HuH-7 (cell line): Measurements from ENCODE around the gene COL5A2.

Experiments
- DNase-seq: peaks from one replicate; pipeline ENCODE4 v3.0.0; 2011; ENCODE audit warnings: low spot score

COL5A2 gene

DNA sequence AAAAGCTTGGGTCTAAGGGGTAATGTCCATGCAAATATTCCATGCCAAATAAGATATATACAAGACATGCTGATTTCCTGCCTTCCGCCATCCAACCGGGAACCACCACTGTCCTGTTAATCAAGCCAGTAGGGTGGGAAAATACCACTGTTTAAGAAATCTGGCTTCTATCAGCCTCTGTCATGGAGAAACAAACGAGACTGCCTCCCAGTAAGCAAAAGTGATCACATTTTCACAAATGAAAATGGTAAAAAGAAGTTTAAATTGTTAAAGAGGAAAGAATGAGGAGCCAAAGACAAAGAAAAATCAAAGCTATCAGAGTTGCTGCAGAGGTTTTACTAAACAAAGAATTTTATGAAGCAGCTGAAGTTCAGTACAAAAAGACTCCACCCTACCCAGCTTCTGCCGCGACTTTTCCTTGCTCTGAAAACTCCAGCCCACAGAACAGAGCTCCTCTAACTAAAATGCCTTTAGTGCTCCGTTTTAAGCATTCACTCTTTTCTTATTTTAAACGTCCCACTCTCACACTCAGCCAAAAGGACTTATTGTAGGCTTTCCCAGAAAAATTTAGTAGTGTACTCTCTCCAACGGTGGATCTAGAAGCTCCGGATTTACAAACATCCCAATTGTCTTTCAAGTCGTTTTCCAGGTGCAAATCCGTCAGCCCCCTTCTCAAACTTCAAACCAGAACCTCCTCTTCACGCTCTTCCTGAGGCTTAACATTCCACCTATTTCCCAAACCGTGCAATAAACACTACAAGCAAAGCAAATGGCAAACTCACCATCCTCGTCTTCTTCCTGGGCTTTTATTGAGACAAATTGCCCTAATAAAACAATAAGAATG, 613 bp downstream of the COL5A2 start:
- no peak for DNase-seq

DNA sequence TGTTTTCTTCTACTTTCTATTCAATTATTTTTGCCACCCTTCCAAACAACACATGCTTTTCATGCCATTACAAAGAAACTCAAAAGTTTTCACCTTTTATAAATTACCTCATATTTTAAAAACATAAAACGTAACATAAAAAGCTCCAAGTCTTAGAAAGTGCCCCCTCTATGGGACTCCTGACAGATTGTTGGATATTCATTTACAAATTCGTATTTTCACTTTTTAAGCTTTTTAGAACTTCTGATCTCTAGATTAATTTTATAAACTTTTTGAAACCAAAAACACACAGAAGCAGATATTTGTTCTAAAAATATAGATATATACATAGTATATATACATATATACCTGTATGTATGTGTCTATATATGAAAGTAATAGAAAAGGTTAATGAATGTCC, 1.5 kb downstream of the COL5A2 start:
- DNase-seq = no peak

DNA sequence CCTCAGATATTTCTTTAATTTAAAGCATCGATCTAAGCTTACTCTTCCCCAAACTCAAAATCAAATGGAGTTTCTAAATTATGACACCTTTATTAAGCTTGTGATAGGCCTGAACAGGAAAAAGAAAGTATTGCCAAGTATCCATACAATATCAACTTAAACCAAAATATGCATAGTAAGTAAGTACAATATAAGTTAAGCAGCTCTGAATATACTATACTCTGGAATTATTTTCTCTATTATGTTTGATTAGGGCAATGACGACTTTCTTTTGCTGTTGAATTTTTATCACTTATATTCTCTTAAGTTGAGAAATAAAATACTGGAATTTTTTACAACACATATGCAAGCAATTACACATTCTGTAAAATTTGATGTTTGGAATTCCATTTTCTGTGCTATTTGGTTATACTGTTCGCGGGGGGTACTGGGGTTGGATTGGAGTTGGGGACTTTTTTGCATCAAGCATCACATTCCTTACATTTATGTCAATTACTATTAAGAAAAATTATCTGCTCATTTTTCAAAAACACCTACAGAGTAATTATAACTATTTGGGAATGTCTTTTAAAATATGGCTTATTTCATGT, 2.2 kb downstream of the COL5A2 start:
- no peak for DNase-seq

DNA sequence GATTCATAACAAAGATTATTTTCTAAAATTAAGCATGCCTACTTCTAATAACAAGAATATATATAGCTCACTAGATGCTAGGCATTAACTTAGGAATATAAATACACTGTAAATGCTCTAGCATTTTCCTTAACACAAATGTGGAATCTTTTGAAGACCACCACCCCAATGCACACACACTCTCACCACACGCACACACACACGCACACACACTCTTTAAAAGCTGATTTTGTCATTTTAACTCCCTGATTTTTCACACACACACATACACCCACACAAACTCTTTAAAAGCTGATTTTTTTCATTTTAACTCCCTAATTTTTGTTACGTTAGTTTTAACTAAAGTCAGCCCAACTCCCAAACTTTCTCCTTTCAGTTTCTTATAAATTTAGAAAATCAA, 3.0 kb downstream of the COL5A2 start:
- no peak for DNase-seq

DNA sequence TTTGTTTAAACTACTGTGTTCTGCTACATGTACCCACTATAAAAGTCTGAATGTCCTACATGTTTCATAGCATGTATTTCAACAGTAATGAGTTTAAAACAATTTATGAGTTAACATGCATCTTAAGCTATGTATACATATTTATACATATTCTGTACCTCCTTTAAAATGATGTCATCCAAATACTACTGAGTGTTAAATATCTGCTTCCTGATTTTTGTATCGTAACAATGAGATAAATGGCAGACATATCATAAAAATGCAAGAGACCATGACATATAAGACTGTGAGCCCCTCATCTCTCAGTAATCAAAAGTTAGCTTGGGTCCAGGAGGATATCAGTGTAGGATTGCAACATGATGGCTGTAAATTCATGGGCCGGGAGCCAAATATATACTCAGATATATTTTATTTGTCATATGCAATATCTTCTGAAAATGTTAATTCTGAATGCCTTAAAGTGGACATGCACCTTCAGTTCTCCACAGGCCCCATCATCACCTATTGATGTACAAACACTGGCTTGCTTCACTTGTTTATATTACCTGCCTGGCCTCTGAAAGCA, 3.6 kb downstream of the COL5A2 start:
- no peak for DNase-seq

DNA sequence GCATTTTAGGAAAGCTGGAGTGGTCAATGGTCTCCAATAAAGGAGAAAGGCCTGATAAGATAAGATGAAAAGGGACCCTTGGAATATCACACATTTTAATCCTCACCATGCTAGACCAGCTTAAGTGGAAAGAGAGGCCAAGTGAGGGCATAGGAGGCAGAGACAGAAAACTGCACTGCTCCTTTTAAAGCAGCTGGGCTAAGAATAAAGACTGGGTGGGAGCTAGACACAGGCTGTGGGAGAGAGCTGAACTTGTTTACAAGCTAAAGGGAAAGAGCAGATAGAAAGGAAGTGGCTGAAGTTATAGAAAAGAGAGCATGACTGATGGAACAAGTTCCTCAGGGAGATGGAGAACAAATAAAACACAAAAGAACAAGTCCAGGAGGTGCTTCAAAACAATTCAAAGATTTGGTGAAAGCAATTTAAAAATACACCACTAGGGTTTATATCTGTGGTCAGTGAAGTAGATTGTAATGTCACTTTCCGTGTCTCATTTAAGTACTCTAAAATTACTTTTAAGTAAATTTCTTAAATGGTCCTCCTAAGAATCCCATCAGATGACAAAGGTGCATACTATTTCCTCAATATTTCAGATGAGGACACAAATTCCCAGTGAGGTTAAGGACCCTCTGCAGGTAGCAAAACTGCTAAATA, 7.5 kb downstream of the COL5A2 start:
- no peak for DNase-seq

DNA sequence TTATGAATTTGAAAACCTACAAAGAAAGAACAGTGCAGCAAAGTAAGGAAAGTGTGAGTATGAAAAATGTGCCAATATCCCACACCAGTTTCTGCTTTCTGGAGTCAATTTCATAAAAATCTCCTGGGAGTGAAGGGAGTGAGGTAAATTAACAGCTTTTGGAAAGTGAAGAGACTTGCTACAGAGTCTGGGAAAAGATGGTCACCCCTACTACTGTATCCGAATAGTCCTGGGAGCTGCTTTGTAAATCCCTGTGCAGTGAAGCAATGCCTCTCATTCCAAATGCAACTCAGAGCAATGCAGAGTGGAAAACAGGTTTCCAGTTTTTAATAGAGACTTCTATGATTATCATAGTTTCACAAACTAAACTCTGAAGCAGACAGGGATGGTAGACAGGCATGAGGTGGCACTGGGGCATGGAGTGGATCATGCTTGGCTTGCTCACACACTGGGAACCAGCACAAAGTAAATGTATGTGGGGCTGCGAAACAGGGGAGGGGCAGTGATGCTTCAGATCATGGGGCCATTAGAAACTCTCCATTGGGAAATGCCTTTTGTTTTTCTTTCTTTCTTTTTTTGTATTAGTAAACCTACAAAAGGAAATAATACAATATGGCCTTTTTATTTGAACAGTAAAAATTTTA, 10.6 kb downstream of the COL5A2 start:
- DNase-seq = no peak

DNA sequence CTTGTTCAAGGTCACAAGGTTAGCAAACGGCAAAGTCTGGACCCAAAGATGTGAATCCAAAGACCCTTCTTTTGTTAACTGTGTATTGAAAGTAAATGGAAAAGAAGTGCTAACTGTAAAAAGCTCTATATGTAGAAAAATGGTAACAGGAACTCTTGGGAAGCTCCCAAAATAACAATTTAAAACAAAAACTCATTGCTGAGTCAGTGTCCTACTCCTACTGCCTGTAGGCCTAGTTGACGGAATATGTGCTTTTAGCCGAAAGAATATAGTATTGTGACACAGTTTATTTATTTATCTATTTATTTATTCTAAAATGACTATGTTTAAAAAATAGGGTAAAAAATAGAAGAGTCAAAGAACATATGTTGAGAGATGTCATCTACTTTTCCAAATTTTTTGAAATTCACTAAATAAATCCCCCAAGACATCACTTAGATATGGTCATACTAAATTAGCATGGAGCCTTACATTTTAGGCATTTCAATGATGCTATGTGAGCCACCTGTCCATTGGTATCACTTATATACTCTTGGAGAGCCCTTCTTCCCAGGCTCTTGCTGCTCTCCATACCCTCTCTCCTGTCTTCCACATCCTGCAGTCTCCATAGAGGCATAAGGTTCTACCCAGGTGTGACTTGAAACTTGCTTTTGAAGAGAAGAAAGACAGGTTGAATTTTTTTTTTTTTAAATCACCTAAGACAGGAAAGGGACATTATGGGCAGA, 13.7 kb downstream of the COL5A2 start:
- DNase-seq = no peak

DNA sequence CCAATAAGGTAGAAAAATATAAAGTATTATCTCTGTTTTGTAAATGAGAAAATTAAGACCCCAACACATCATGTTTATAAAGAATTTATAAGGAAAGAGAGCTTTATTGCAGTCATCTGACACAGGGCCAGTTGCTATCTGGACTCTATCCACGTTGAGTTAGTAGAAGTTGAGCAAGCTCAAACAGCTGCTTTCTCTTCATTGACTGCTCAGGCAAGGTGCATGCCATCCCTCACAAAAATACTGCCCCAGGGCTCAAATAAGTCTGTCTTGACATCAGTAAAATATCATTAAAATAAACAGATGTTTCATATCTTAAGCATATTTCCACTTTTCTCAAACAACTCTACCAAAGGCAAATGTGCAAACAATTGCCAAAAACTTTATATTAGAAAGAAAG, 14.8 kb downstream of the COL5A2 start:
- no peak for DNase-seq

DNA sequence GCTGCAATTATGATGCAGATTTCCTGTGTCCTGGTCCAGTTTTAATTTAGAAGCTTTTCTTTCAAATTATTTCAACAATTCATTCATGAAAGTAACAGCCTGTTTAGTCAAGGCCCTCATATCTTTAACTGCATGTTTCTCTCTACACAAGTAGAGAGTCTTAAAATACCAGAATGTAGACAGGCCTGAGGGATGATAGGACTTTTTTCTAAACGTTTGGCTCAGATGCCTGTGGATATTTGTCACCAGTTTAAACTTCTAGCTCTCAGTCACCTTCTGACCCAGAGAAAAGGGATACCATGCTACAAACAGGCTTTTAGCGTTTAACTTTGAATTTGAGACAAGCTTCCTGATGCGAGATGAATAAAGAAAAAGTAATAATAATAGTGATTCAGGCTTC, 15.7 kb downstream of the COL5A2 start:
- no peak for DNase-seq

DNA sequence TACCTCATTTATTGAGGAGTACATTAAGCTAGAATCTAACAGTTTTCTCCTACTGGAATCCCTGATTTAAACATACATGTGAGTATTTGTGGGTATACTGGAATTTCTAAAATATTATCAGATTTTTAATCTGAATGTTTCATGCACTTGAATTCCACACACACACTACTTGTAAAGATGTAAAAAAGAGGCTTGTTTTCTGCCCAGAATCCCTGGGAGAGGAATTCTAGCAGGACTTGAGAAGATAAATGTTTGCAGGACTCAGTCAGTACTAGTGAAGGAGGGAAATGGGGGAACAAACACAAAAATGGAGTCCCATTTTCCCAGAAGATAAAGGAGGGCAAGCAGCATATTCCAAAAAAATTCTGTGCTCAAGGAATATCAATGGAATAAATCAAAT, 17.0 kb downstream of the COL5A2 start:
- DNase-seq = no peak

DNA sequence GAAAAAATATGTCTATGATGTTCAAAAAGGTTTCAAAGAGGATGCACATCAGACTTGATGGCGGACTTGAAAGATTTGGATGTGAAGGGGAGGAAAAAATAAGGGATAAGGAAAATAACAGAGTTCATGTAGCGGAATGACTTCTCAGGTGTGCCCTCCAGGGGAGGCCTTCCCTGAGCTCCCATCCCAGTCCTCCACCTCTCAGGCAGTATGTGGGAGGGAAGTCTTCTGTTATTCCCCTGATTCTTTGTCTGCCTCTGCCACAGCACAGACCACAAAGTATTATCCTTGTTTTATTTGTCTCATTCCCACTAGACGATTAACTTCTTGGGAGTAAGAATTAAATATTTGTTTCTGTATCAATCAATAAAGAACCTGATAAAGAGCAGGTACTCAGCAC, 17.7 kb downstream of the COL5A2 start:
- DNase-seq = no peak

DNA sequence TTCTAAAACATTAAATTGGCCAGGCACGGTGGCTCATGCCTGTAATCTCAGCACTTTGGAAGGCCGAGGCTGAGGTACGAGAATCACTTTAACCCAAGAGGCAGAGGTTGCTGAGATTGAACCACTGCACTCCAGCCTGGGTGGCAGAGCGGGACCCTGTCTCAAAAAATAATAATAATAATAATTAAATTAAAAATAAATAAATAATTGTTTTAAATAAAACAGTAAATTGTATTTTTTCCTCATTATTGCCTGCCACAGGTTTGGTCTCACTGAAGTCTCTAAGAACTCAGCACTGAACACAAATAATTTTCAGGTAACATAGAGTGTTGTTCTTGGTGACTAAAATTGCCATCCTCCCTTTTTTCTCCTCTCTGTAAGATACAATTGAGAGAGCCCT, 19.8 kb downstream of the COL5A2 start:
- no peak for DNase-seq

DNA sequence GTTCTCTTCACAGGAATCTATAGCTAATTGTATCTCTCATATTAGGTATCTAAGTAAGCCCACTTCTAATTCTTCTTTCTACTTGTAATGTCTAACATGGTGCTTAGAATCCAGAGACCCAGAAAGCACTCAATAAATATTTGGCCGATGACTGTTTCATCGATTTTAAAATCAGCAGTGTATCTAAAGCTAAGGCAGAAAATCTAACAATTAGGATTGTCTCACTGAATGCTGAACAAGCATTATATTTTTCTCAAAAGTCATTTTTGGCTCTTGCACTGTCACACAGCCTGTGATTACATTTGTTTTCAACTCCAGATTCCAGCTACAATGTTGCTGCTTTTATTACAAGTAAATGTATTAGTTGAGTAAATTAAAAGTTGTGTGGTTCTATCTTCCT, 20.3 kb downstream of the COL5A2 start:
- DNase-seq = no peak

DNA sequence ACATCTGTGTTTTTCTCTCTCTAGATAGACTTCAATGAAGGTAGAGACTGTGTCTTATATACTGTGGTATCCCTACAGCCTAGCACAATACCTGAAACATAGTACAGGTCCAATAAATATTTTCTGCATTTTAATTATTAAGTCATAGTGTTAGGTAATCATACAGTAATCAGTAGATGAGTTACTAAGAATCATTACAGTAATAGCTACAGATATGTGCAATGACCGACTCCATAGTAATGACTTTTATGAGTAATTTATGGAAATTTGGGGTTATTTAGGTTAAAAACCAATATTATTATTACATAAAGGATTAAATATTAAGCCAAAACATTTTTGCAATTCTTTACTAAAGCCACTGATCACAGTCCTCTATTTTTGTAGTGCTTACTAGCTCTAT, 21.6 kb downstream of the COL5A2 start:
- DNase-seq = no peak

DNA sequence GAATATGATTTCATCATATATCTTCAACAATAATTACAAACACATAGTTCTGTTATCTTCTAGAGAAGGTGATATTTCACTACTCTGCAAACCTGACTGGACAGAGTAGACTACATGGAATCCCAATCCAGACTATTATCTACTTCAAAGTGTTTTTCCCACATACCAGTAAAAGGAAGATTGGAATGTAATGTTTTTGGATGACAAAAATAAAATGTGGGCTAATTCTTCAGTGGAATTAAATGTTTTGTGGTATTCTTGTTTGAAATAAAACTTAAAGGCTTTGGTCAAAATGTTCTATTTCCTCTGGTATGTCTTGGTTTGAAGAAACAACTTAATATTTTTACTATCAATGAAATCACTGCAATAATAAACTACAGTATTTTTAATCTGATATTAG, 22.1 kb downstream of the COL5A2 start:
- DNase-seq = no peak

DNA sequence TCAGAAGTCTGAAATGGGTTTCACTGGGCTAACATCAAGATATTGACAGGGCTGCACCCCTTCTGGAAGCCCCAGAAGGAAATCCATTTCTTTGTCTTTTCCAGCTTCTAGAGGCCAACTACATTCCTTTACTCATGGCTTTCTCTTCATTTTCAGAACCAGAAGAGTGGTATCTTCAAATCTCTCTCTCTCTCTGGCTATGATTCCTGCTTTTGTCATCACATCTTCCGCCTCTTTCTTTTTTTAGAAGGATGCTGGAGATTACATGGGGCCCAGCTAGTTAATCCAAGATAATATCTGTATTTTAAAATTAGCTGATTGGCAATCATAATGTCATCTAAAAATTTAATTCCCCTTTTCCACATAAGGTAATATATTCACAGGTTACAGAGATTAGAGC, 23.8 kb downstream of the COL5A2 start:
- DNase-seq = no peak

DNA sequence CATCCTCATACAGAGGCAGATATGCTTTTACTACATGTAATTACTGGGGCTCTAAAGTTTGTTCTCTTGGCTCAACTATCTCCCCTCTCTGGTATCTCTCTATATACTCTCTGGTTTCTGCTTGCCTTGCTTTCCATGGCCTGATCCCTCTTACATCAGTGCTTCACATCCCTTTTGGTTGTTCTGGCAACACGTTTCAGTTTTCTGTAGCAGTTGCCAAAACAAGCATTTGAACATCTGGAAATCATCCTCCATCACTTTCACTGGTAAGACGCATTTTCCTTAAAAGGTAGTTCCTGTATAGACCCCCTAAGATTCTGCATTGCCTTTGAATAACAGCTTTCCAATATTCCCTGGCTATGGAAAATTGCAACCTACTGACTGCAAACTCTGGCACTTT, 25.9 kb downstream of the COL5A2 start:
- no peak for DNase-seq

DNA sequence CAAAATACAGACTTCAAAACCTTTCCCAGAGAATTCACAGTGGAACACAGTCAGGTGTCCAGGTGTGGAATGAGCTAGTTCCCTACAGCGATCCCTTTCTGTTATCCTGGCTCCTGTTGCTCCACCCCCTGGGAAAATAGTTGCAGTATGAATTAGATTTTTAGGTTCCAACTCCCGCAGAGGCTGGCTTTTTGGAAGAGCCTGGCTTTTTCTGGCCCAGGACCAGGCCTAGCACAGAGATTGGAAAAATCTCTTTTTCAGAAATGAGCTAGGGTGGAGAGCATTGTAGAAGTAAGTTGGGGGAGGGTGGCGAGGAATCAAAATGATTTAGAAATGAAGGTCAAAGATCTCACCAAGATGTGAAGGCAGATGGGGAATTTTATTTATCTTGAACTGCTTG, 27.1 kb downstream of the COL5A2 start:
- no peak for DNase-seq

DNA sequence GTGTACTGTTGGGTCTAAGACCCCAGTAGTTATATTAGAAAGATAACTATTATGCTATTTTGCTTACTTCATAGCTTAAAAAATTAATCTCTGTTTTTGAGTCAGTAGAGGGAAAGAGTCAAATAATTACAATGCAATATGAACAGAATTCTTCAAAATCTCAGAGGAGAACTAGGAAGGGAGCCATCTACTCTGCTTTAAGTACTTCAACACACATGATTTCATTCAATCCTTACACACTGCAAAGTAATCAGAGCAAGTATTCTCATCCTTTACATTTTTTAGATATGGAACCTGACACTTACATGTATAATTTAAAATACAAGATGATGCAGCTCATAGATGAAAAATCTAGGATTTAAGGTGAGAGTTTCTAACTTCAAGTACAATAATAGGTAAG, 27.7 kb downstream of the COL5A2 start:
- DNase-seq = no peak

DNA sequence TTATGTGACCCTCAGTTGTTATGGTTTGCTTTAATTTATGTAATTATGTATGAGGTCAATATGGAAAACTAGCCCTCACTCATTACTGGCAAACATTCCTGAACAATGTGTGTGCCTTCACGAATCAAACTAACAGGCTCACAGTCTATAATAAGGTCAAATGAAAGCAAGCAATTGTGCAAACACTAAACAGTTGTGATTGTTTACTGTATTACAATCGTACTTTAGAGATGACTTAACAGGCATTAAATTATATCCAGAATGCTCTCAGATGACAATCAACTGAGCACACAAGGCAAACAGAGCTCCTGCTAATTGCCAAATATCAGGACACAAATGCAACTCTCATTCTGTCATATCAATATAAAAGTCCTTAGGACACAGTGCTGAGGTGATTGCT, 29.5 kb downstream of the COL5A2 start:
- DNase-seq = no peak

DNA sequence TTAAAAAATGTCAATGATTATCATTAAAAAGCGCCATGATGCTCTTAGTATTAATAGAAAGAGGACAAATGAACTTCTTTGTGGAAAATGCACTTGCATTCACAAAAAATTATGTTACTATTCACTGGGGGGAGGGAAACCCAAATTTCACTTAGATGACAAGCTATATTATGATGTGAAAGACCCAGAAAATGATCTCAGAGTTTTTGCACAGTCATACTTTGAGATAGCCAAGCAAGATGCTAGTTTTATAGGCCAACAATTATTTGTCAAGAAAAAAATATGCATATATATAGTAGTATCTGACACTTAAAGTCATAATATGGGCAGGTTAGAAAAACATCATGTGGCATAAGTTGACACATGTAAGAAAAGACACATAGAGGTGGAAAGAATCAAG, 31.6 kb downstream of the COL5A2 start:
- no peak for DNase-seq
